Measurements from ENCODE around the gene AMELY.
"Not testable (repeated sequence)": the region's sequence is repeated elsewhere in the genome, so short reads cannot be mapped to it uniquely, and the experiment has no call there.

The AMELY gene

DNA sequence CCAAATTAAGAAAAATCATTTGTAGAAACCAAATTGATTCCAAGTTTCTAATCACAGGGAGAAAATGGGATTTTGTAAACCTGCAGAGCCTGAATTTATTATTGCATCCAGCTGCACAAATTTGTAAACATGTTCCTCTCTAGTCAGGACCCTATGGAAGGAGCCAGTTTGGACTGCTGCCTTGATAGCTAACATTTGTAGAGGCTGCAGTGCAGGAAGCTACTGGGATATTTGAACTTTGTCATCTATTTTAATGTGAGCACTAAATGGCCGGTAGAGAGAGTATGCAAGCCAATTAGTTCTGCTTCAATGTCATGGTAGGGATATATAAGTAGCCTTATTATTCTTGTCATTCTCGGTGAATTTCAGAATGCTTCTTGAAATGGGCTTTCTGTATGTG is 62.2 kb downstream of the AMELY start:
- H3K27ac ChIP-seq, result no peak overlapping the region
- TF ChIP-seq, protein P1, sequence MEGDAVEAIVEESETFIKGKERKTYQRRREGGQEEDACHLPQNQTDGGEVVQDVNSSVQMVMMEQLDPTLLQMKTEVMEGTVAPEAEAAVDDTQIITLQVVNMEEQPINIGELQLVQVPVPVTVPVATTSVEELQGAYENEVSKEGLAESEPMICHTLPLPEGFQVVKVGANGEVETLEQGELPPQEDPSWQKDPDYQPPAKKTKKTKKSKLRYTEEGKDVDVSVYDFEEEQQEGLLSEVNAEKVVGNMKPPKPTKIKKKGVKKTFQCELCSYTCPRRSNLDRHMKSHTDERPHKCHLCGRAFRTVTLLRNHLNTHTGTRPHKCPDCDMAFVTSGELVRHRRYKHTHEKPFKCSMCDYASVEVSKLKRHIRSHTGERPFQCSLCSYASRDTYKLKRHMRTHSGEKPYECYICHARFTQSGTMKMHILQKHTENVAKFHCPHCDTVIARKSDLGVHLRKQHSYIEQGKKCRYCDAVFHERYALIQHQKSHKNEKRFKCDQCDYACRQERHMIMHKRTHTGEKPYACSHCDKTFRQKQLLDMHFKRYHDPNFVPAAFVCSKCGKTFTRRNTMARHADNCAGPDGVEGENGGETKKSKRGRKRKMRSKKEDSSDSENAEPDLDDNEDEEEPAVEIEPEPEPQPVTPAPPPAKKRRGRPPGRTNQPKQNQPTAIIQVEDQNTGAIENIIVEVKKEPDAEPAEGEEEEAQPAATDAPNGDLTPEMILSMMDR (IDR thresholded peaks at IDR 0.05; ENCODE audit: low read depth, low read length), result no peak
- DNase-seq, result no peak
- no peaks in the 10 kb centered on the region for H3K27me3 ChIP-seq (ENCODE audit: insufficient read depth, low read depth, severe bottlenecking)
- H3K36me3 ChIP-seq, result no peaks in the 10 kb centered on the region
- H3K9me3 ChIP-seq (ENCODE audit: severe bottlenecking), result no peaks in the 10 kb centered on the region
- no peak overlapping the region for H3K4me3 ChIP-seq (ENCODE audit: low read depth, low read length)

DNA sequence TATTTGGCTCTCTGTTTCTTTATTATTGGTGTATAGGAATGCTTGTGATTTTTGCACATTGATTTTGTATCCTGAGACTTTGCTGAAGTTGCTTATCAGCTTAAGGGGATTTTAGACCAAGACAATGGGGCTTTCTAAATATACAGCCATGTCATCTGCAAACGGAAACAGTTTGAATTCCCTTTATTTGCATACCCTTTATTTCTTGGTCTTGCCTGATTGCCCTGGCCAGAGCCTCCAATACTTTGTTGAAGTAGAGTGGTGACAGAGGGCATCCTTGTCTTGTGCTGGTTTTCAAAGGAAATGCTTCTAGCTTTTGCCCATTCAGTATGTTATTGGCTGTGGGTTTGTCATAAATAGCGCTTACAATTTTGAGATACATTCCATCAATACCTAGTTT is 68.9 kb downstream of the AMELY start:
- not testable (repeated sequence) for H3K9me3 ChIP-seq (ENCODE audit: severe bottlenecking); DNase-seq; H3K36me3 ChIP-seq; H3K4me3 ChIP-seq (ENCODE audit: low read depth, low read length); H3K27me3 ChIP-seq (ENCODE audit: insufficient read depth, low read depth, severe bottlenecking); H3K27ac ChIP-seq
